ENCODE results near the gene IGF2R.

IGF2R gene

DNA sequence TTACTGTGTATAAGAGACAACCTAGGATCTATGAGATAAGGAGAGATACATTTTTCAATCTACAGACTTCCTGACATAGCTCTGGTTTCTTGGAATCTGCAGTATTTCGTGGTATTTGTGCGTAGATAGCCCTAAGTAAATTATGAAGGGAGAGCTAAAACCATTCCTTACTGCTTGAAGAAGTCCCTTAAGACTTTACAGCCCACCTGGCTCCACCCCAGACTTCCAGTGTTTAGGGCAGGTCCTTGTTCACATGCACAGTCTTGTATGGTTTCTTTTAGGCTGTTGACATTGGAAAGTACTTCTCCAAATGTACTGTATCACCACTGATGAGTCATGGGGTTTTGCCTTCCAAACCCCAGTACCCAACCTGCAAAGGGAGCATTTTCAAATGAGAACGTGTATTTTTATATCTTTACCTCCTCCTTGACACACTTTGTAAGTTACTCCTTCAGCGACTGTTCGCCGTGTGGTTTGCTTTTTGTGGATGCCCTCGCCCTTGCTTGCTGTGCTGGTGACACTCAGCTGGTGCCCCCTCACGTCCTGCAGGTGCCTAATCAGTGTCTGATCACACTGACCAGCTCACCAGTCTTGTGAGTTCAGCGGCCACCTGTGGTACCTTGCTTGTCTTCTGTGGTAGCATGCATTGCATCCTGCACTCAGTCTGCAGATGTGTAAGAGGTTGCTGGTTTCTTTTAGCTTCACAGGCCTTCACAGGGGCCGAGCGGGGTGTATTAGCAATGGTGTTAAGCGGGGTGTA, 73.3 kb downstream of the IGF2R start:
- H3K27me3 ChIP-seq (replicated peaks; ENCODE audit: control insufficient read depth, insufficient read depth, low read length) = no peaks in the 10 kb centered on the region
- peak overlapping the region; percentile 45 for H3K9ac ChIP-seq (ENCODE audit: low read length)
- H3K36me3 ChIP-seq (ENCODE audit: control insufficient read depth, insufficient read depth, low read length, severe bottlenecking) = peaks cover 44% of the 10 kb centered on the region
- no peaks in the 10 kb centered on the region for H3K9me3 ChIP-seq (ENCODE audit: control insufficient read depth, low read length)
- peaks cover 48% of the 10 kb centered on the region for H3K4me1 ChIP-seq (ENCODE audit: control insufficient read depth, insufficient read depth, low read length)
- H3K4me3 ChIP-seq (ENCODE audit: low read length) = peak overlapping the region; percentile 34
- peak; percentile 53 for DNase-seq (ENCODE audit: low read depth)

- H3K9me3 ChIP-seq (ENCODE audit: control insufficient read depth, low read length) = no peaks in the 10 kb centered on the region
- H3K4me1 ChIP-seq (ENCODE audit: control insufficient read depth, insufficient read depth, low read length) = peaks cover 44% of the 10 kb centered on the region
- no peaks in the 10 kb centered on the region for H3K27me3 ChIP-seq (replicated peaks; ENCODE audit: control insufficient read depth, insufficient read depth, low read length)
- peak overlapping the region; percentile 45 for H3K9ac ChIP-seq (ENCODE audit: low read length)
- H3K4me3 ChIP-seq (ENCODE audit: low read length) = peak overlapping the region; percentile 34
- peaks cover 50% of the 10 kb centered on the region for H3K36me3 ChIP-seq (ENCODE audit: control insufficient read depth, insufficient read depth, low read length, severe bottlenecking)
- peak; percentile 78 for DNase-seq (ENCODE audit: low read depth)
Measured at GRCh38 chr6:160042788-160043301, 74.0 kb downstream of the IGF2R start.

- Histone ChIP-seq H3K4me1 (ENCODE audit: control insufficient read depth, insufficient read depth, low read length) (peaks cover 44% of the 10 kb centered on the region), H3K9ac (ENCODE audit: low read length) (peak overlapping the region; percentile 39), H3K27me3 (replicated peaks; ENCODE audit: control insufficient read depth, insufficient read depth, low read length) (no peaks in the 10 kb centered on the region), H3K36me3 (ENCODE audit: control insufficient read depth, insufficient read depth, low read length, severe bottlenecking) (peaks cover 60% of the 10 kb centered on the region), H3K9me3 (ENCODE audit: control insufficient read depth, low read length) (no peaks in the 10 kb centered on the region), H3K4me3 (ENCODE audit: low read length) (peak overlapping the region; percentile 2)
- peak; percentile 4 for DNase-seq (ENCODE audit: low read depth)
Measured at GRCh38 chr6:160043784-160044183, 74.9 kb downstream of the IGF2R start.

DNA sequence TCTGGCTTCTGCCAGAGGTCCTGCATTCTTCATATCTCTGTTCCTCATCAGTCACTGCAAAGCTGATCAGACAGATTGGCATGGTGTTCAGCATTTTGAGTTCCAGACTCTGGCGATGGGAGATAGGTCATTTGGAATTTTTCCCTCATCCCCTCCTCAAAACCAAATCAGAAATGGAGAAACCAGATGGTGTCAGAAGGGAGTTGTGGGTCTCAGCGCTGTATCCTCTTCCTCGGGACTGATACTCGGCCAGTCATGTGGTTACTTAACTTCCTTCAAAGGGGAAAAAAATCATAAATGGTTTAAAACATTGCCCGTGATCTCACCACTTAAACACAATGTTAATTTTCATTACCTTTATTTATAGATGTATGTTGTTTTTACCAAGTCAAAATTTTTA, 75.8 kb downstream of the IGF2R start:
- no peak overlapping the region for H3K9ac ChIP-seq (ENCODE audit: low read length)
- peaks cover 44% of the 10 kb centered on the region for H3K4me1 ChIP-seq (ENCODE audit: control insufficient read depth, insufficient read depth, low read length)
- no peak for DNase-seq (ENCODE audit: low read depth)
- H3K4me3 ChIP-seq (ENCODE audit: low read length) = no peak overlapping the region
- no peaks in the 10 kb centered on the region for H3K27me3 ChIP-seq (replicated peaks; ENCODE audit: control insufficient read depth, insufficient read depth, low read length)
- peaks cover 69% of the 10 kb centered on the region for H3K36me3 ChIP-seq (ENCODE audit: control insufficient read depth, insufficient read depth, low read length, severe bottlenecking)
- H3K9me3 ChIP-seq (ENCODE audit: control insufficient read depth, low read length) = no peaks in the 10 kb centered on the region

- Histone ChIP-seq H3K9me3 (ENCODE audit: control insufficient read depth, low read length) (no peaks in the 10 kb centered on the region), H3K36me3 (ENCODE audit: control insufficient read depth, insufficient read depth, low read length, severe bottlenecking) (peaks cover 93% of the 10 kb centered on the region), H3K27me3 (replicated peaks; ENCODE audit: control insufficient read depth, insufficient read depth, low read length) (no peaks in the 10 kb centered on the region), H3K4me1 (ENCODE audit: control insufficient read depth, insufficient read depth, low read length) (peaks cover 17% of the 10 kb centered on the region), H3K4me3 (ENCODE audit: low read length) (no peak overlapping the region), H3K9ac (ENCODE audit: low read length) (no peak overlapping the region)
- no peak for DNase-seq (ENCODE audit: low read depth)
Measured at GRCh38 chr6:160048471-160048870, 79.6 kb downstream of the IGF2R start.

DNA sequence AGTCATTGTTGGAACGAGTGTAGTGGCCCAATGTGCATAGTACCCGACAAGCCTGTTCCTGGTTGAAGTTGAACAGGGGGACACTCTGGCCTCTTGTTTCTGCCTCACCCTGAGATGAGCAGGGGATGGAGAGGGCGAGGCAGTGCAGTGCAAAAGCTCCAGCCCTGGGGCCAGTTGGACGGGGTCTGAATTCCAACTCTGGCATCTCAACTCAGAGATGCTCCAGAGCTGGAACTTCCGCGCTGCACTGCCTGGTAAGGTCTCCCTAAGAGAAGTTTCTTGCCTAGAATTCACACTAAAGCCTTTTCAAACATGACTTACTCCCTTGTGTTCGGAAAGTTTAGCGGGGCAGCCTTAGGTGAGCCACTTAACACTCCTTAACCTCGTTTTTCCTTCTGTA, 80.5 kb downstream of the IGF2R start:
- no peak overlapping the region for H3K4me3 ChIP-seq (ENCODE audit: low read length)
- no peaks in the 10 kb centered on the region for H3K9me3 ChIP-seq (ENCODE audit: control insufficient read depth, low read length)
- DNase-seq (ENCODE audit: low read depth) = no peak
- peaks cover 93% of the 10 kb centered on the region for H3K36me3 ChIP-seq (ENCODE audit: control insufficient read depth, insufficient read depth, low read length, severe bottlenecking)
- peaks cover 8% of the 10 kb centered on the region for H3K4me1 ChIP-seq (ENCODE audit: control insufficient read depth, insufficient read depth, low read length)
- no peaks in the 10 kb centered on the region for H3K27me3 ChIP-seq (replicated peaks; ENCODE audit: control insufficient read depth, insufficient read depth, low read length)
- no peak overlapping the region for H3K9ac ChIP-seq (ENCODE audit: low read length)

DNA sequence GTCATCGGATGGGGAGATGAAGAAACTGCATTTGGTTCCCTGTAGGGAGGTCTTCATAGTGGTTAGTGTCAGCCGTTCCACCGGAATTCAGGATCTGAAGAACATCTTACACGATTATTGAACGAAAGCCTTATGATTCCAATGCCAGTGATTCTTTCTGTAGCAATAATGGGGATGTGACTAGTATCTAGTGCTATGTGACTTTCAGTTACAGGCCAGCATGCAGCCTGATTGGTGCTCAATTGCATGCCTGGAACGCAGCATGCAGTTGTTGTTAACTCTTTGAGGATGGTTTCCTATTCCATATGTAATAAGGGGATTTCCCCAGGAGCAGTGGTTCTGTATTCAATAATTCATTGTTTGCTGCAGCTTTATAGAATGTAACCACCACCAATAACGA, 81.1 kb downstream of the IGF2R start:
- Histone ChIP-seq H3K4me3 (ENCODE audit: low read length) (no peak overlapping the region), H3K27me3 (replicated peaks; ENCODE audit: control insufficient read depth, insufficient read depth, low read length) (no peaks in the 10 kb centered on the region), H3K36me3 (ENCODE audit: control insufficient read depth, insufficient read depth, low read length, severe bottlenecking) (peaks cover 92% of the 10 kb centered on the region), H3K4me1 (ENCODE audit: control insufficient read depth, insufficient read depth, low read length) (peaks cover 1% of the 10 kb centered on the region), H3K9me3 (ENCODE audit: control insufficient read depth, low read length) (no peaks in the 10 kb centered on the region), H3K9ac (ENCODE audit: low read length) (no peak overlapping the region)
- no peak for DNase-seq (ENCODE audit: low read depth)

DNA sequence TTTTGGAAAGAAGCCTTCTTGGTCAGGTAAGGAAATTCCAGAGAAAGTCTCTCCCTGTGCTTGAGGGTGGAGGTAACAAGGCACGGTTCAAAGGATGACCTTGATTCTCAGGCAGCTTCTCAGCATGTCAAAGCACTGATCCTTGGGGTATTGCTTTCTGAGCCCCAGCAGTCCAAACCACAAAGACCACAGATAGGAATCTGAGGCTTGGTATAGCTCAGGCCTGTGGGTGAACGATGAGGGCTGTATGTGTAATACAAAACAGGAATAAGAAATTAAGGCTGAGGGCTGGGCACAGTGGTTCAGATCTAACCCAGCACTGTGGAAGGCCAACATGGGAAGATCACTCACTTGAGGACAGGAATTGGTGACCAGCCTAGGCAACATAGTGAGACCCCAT, 82.5 kb downstream of the IGF2R start:
- no peak overlapping the region for H3K4me3 ChIP-seq (ENCODE audit: low read length)
- no peaks in the 10 kb centered on the region for H3K4me1 ChIP-seq (ENCODE audit: control insufficient read depth, insufficient read depth, low read length)
- H3K36me3 ChIP-seq (ENCODE audit: control insufficient read depth, insufficient read depth, low read length, severe bottlenecking) = peaks cover 92% of the 10 kb centered on the region
- H3K9me3 ChIP-seq (ENCODE audit: control insufficient read depth, low read length) = no peaks in the 10 kb centered on the region
- no peak overlapping the region for H3K9ac ChIP-seq (ENCODE audit: low read length)
- no peaks in the 10 kb centered on the region for H3K27me3 ChIP-seq (replicated peaks; ENCODE audit: control insufficient read depth, insufficient read depth, low read length)
- DNase-seq (ENCODE audit: low read depth) = no peak

DNA sequence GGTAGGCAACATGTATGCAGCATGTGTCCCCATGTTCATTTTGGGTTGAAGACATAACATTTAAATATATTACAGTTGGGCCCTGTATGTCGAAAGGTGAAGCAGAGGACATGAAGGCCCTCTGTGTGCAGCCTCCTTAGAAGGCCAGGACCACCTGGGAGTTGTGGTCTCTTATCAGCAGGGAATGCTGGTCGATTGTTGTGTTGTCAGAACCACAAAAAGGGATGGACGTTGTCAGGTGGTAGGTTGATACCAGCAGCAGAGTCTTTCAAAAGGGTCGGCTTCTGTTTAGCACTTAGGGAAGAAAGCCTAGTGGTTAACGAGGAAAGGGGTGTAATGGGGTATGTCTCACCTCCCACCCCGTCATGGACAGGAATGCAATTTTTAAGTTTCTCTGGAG, 85.4 kb downstream of the IGF2R start:
- Histone ChIP-seq H3K9ac (ENCODE audit: low read length) (no peak overlapping the region), H3K9me3 (ENCODE audit: control insufficient read depth, low read length) (no peaks in the 10 kb centered on the region), H3K36me3 (ENCODE audit: control insufficient read depth, insufficient read depth, low read length, severe bottlenecking) (peaks cover 92% of the 10 kb centered on the region), H3K4me1 (ENCODE audit: control insufficient read depth, insufficient read depth, low read length) (no peaks in the 10 kb centered on the region), H3K27me3 (replicated peaks; ENCODE audit: control insufficient read depth, insufficient read depth, low read length) (no peaks in the 10 kb centered on the region), H3K4me3 (ENCODE audit: low read length) (no peak overlapping the region)
- DNase-seq (ENCODE audit: low read depth) = no peak

GRCh38 chr6:160054913-160055312, 86.0 kb downstream of the IGF2R start:
- no peaks in the 10 kb centered on the region for H3K9me3 ChIP-seq (ENCODE audit: control insufficient read depth, low read length)
- peaks cover 92% of the 10 kb centered on the region for H3K36me3 ChIP-seq (ENCODE audit: control insufficient read depth, insufficient read depth, low read length, severe bottlenecking)
- H3K9ac ChIP-seq (ENCODE audit: low read length) = no peak overlapping the region
- DNase-seq (ENCODE audit: low read depth) = no peak
- H3K4me3 ChIP-seq (ENCODE audit: low read length) = no peak overlapping the region
- H3K4me1 ChIP-seq (ENCODE audit: control insufficient read depth, insufficient read depth, low read length) = no peaks in the 10 kb centered on the region
- H3K27me3 ChIP-seq (replicated peaks; ENCODE audit: control insufficient read depth, insufficient read depth, low read length) = no peaks in the 10 kb centered on the region

DNA sequence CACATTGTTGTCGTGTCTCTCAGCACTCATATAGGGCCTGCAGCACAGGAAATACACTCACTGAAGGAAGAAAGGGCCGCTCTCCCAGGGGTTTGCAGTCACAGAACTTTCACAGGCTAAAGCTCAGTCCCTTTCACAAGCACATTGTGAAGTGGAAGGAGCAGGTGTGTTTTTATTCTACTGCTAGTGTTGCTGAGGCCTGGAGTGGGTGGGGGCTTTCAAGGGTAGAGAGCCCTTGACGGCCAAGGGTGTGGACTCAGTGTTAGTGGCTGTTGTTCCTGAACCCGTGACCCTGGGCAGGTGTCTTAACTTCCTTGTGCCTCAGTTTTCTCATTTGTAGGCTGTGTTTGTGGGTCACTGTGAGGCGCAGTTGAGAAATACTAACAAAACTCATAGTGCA, 86.5 kb downstream of the IGF2R start:
- no peak overlapping the region for H3K9ac ChIP-seq (ENCODE audit: low read length)
- H3K4me3 ChIP-seq (ENCODE audit: low read length) = no peak overlapping the region
- no peak for DNase-seq (ENCODE audit: low read depth)
- no peaks in the 10 kb centered on the region for H3K4me1 ChIP-seq (ENCODE audit: control insufficient read depth, insufficient read depth, low read length)
- no peaks in the 10 kb centered on the region for H3K9me3 ChIP-seq (ENCODE audit: control insufficient read depth, low read length)
- no peaks in the 10 kb centered on the region for H3K27me3 ChIP-seq (replicated peaks; ENCODE audit: control insufficient read depth, insufficient read depth, low read length)
- peaks cover 92% of the 10 kb centered on the region for H3K36me3 ChIP-seq (ENCODE audit: control insufficient read depth, insufficient read depth, low read length, severe bottlenecking)

DNA sequence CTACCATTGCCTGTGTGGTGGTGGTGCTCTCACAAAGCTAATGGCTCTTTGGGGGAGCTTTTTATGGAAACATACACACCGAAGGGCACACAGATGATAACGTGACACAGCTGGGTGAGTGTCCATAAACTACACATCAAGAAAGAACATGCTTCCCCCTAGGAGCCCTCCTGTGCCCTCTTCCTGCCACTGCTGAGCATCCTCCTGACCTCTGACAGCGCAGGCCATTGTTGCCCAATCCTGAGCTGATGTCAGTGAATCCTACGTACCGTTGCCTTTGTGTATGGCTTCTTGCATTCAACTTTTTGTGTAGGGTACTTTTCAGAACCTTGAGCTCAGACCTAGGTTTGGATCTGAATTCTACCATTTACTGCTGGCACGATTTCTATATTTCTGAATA, 86.9 kb downstream of the IGF2R start:
- no peak for DNase-seq (ENCODE audit: low read depth)
- Histone ChIP-seq H3K27me3 (replicated peaks; ENCODE audit: control insufficient read depth, insufficient read depth, low read length) (no peaks in the 10 kb centered on the region), H3K4me1 (ENCODE audit: control insufficient read depth, insufficient read depth, low read length) (no peaks in the 10 kb centered on the region), H3K9ac (ENCODE audit: low read length) (no peak overlapping the region), H3K4me3 (ENCODE audit: low read length) (no peak overlapping the region), H3K9me3 (ENCODE audit: control insufficient read depth, low read length) (no peaks in the 10 kb centered on the region), H3K36me3 (ENCODE audit: control insufficient read depth, insufficient read depth, low read length, severe bottlenecking) (peaks cover 92% of the 10 kb centered on the region)

Measured in adipocyte (in vitro differentiated cells).